ENCODE results near the gene CAD. TPM values are rescaled to one million over a fixed set of nuclear protein-coding genes. Genes with fewer than 3 reads are reported as not detected.
A peak's percentile ranks its signal among the peaks of the same experiment; 100 is the strongest.

CAD gene
- total and polyA plus RNA-seq, 10 donors, result 10.9 to 38.8 (median 25.0) TPM

- 83 to 92% (median 87%) methylated on average over 3 of the region's 3 CpGs for WGBS, 5 donors
- no peak overlapping the region for H3K27ac ChIP-seq
- TF ChIP-seq POLR2AphosphoS5 (IDR thresholded peaks at IDR 0.05), result no peak
- TF ChIP-seq POLR2A (IDR thresholded peaks at IDR 0.05), result no peak
- TF ChIP-seq CTCF (IDR thresholded peaks at IDR 0.05 in 8 of 11, conservative IDR thresholded peaks at IDR 0.05 in 3 of 11), result no peak
These were observed 38.7 kb upstream of the CAD start for GRCh38 chr2:27178469-27178868.

GRCh38 chr2:27179344-27180000 is 37.7 kb upstream of the CAD start:
- peak overlapping the region in 4 of 8 donors; percentile 17 to 51 (median 34) for H3K27ac ChIP-seq
- 57 to 73% (median 65%) methylated on average over 3 of the region's 3 CpGs for WGBS, 5 donors
- no peak for TF ChIP-seq POLR2A (IDR thresholded peaks at IDR 0.05)
- TF ChIP-seq CTCF (IDR thresholded peaks at IDR 0.05 in 8 of 11, conservative IDR thresholded peaks at IDR 0.05 in 3 of 11), result no peak
- TF ChIP-seq POLR2AphosphoS5 (IDR thresholded peaks at IDR 0.05), result no peak
- peaks cover 0 to 47% (median 9%) of the 10 kb centered on the region in 7 donors for H3K27me3 ChIP-seq (replicated peaks in 1 of 7)
- no peaks in the 10 kb centered on the region for H3K9me3 ChIP-seq
- DNase-seq, result no peak
- no peak overlapping the region for H3K4me3 ChIP-seq
- intact Hi-C loops (cut with DNase I; ENCODE audit: low total_unique reads), result no loop called here
- H3K4me1 ChIP-seq, result peaks cover 0 to 4% (median 0%) of the 10 kb centered on the region in 6 donors
- no peaks in the 10 kb centered on the region for H3K36me3 ChIP-seq

More at GRCh38 chr2:27178469-27178868, 38.7 kb upstream of the CAD start:
- intact Hi-C loops (cut with DNase I; ENCODE audit: low total_unique reads), result no loop called here
- Histone ChIP-seq H3K36me3 (no peaks in the 10 kb centered on the region), H3K4me3 (no peak overlapping the region), H3K27me3 (replicated peaks in 1 of 7) (peaks cover 0 to 47% (median 9%) of the 10 kb centered on the region in 7 donors), H3K9me3 (no peaks in the 10 kb centered on the region), H3K4me1 (peaks cover 0 to 3% (median 0%) of the 10 kb centered on the region in 6 donors)
- no peak for DNase-seq

- no peak for TF ChIP-seq POLR2AphosphoS5 (IDR thresholded peaks at IDR 0.05)
- no peak for TF ChIP-seq CTCF (IDR thresholded peaks at IDR 0.05 in 8 of 11, conservative IDR thresholded peaks at IDR 0.05 in 3 of 11)
- no peak for TF ChIP-seq POLR2A (IDR thresholded peaks at IDR 0.05)
- DNase-seq, result no peak
- peaks cover 0 to 6% (median 0%) of the 10 kb centered on the region in 6 donors for H3K4me1 ChIP-seq
- H3K27ac ChIP-seq, result peak overlapping the region in 3 of 8 donors; percentile 5 to 70 (median 67)
- WGBS, 5 donors, result 65 to 90% (median 74%) methylated on average over 4 of the region's 4 CpGs
- peaks cover 0 to 42% (median 9%) of the 10 kb centered on the region in 7 donors for H3K27me3 ChIP-seq (replicated peaks in 1 of 7)
- no peaks in the 10 kb centered on the region for H3K36me3 ChIP-seq
- no peak overlapping the region for H3K4me3 ChIP-seq
- no peaks in the 10 kb centered on the region for H3K9me3 ChIP-seq
- intact Hi-C loops (cut with DNase I; ENCODE audit: low total_unique reads), result no loop called here
These were observed 34.8 kb upstream of the CAD start for GRCh38 chr2:27182346-27182745.

GRCh38 chr2:27184115-27184514 is 33.1 kb upstream of the CAD start:
- no peaks in the 10 kb centered on the region for H3K9me3 ChIP-seq
- H3K4me3 ChIP-seq, result no peak overlapping the region
- H3K4me1 ChIP-seq, result peaks cover 0 to 6% (median 0%) of the 10 kb centered on the region in 6 donors
- no peak for TF ChIP-seq POLR2A (IDR thresholded peaks at IDR 0.05)
- no peaks in the 10 kb centered on the region for H3K36me3 ChIP-seq
- peaks cover 0 to 25% (median 0%) of the 10 kb centered on the region in 7 donors for H3K27me3 ChIP-seq (replicated peaks in 1 of 7)
- no peak for DNase-seq
- peak overlapping the region in 6 of 8 donors; percentile 9 to 70 (median 60) for H3K27ac ChIP-seq
- WGBS, 5 donors, result 64 to 82% (median 67%) methylated on average over 4 of the region's 4 CpGs
- intact Hi-C loops (cut with DNase I; ENCODE audit: low total_unique reads), result no loop called here

Measured in spleen (tissue), 11 donors.